ENCODE results near the gene EIPR1. TPM values are rescaled to one million over a fixed set of nuclear protein-coding genes. Genes with fewer than 3 reads are reported as not detected.

Gene EIPR1
- total RNA-seq, 1 experiment from 2014 or later, result 27.8 TPM

- Histone ChIP-seq H3K9ac (ENCODE audit: extremely low read depth, insufficient read length, low read length) (no peak overlapping the region), H3K18ac (ENCODE audit: insufficient read length, low read depth, low read length) (no peak overlapping the region), H3K4me2 (ENCODE audit: insufficient read depth, insufficient read length, low read length) (no peak overlapping the region), H4K5ac (ENCODE audit: insufficient read length, low read depth, low read length) (no peak overlapping the region), H3K56ac (ENCODE audit: insufficient read length, low read depth, low read length) (no peak overlapping the region), H2AK5ac (ENCODE audit: insufficient read length, low read length) (no peak overlapping the region), H4K20me1 (ENCODE audit: control insufficient read depth, insufficient read depth, insufficient read length) (no peaks in the 10 kb centered on the region), H3K23me2 (ENCODE audit: insufficient read length, low read depth, low read length, poor library complexity, severe bottlenecking) (no peaks in the 10 kb centered on the region), H3K14ac (ENCODE audit: insufficient read depth, low read length) (peak overlapping the region; percentile 9; the same call in 1 of the 2 replicates), H3K79me2 (ENCODE audit: insufficient read depth, low read length) (no peaks in the 10 kb centered on the region), H3K27me3 (ENCODE audit: insufficient read depth, low read length) (no peaks in the 10 kb centered on the region), H4K8ac (replicated peaks; ENCODE audit: insufficient read length, low read depth, low read length) (no peak overlapping the region), H3K4ac (ENCODE audit: low read depth, low read length) (no peak overlapping the region), H3K9me3 (ENCODE audit: control insufficient read depth, low read depth, low read length) (no peaks in the 10 kb centered on the region), H2AFZ (ENCODE audit: low read length) (no peak overlapping the region), H2BK120ac (ENCODE audit: low read depth, low read length, poor library complexity, severe bottlenecking) (no peak overlapping the region), H3T11ph (ENCODE audit: low read length) (no peak overlapping the region), H2BK15ac (ENCODE audit: low read depth, low read length) (no peak overlapping the region), H3K27ac (ENCODE audit: insufficient read length, low read depth, low read length) (no peak overlapping the region), H2BK20ac (ENCODE audit: low read depth, low read length, poor library complexity, severe bottlenecking) (no peak overlapping the region), H3K79me1 (ENCODE audit: insufficient read depth, low read depth, low read length, poor library complexity, severe bottlenecking) (no peaks in the 10 kb centered on the region), H2BK5ac (ENCODE audit: insufficient read length, low read length) (no peak overlapping the region), H4K91ac (ENCODE audit: insufficient read length, low read depth, low read length) (no peak overlapping the region), H2BK12ac (ENCODE audit: insufficient read length, low read depth, low read length) (no peak overlapping the region), H3K4me1 (ENCODE audit: insufficient read depth, low read length) (peaks cover 5% of the 10 kb centered on the region; the same call in 1 of the 2 replicates), H3K23ac (ENCODE audit: insufficient read length, low read depth, low read length) (no peak overlapping the region)
- no peak for TF ChIP-seq CTCF (conservative IDR thresholded peaks at IDR 0.05)
- DNase-seq, result no peak
- Mint-ChIP-seq H3K4me1 (peaks cover 6 to 11% of the 10 kb centered on the region in 2 experiments), H3K4me3 (no peak overlapping the region), H3K27ac (0 out of 7 replicates have a peak overlapping the region, but pooled peaks of 1 of the 3 experiments have one; percentile 34), H3K27me3 (ENCODE audit: low read depth) (no peaks in the 10 kb centered on the region), H3K36me3 (ENCODE audit: insufficient read depth in 1 of 3, low read depth in 3 of 3) (peaks cover 0 to 6% (median 0%) of the 10 kb centered on the region in 3 experiments; a peak in 3 of 7 replicates), H3K9me3 (no peaks in the 10 kb centered on the region)
- no CpG with 5 or more reads among the region's 21 CpGs for WGBS (ENCODE audit: extremely low coverage, insufficient read length, low lambda C conversion rate)
These were observed 138.4 kb downstream of the EIPR1 start for GRCh38 chr2:3238951-3239841.
